Ovary (tissue), 3 donors: Measurements from ENCODE around the gene SLC7A5.

ENCODE experiments used
- CTCF ChIP-seq, 3 donors: fragments of 450-650 bp in 2 of 3; fragments of 200-600 bp in 1 of 3; IDR thresholded peaks; one replicate each; pipeline versions ENCODE4 v1.5.1 to v1.8.0; 2016 to 2022; ENCODE audit warnings: antibody characterized with exemption in 3 of 3, mild to moderate bottlenecking in 1 of 3
- EP300 ChIP-seq: sonication (generic); formaldehyde crosslinking; IDR thresholded peaks from one replicate; pipeline ENCODE4 v1.6.1; 2017; ENCODE audit warnings: antibody characterized with exemption
- POLR2A ChIP-seq: fragments of 450-650 bp; IDR thresholded peaks from one replicate; pipeline ENCODE4 v1.6.1; 2017; ENCODE audit warnings: antibody characterized with exemption, mild to moderate bottlenecking, moderate library complexity
- donor health status: DM: no; HTN: no; CAD: no.

- TF ChIP-seq CTCF (IDR thresholded peaks at IDR 0.05), result no peak
- TF ChIP-seq POLR2A, result no peak
- TF ChIP-seq EP300, result no peak
These were observed 68.8 kb downstream of the SLC7A5 start for GRCh38 chr16:87800497-87800896.
